Kasumi-1 (cell line): ENCODE measurements around the gene NPB.

Experiments
- DNase-seq, 2 experiments: peaks; one replicate each; lab custom pipeline; 2025; lab: John Stamatoyannopoulos, UW

NPB gene

DNA sequence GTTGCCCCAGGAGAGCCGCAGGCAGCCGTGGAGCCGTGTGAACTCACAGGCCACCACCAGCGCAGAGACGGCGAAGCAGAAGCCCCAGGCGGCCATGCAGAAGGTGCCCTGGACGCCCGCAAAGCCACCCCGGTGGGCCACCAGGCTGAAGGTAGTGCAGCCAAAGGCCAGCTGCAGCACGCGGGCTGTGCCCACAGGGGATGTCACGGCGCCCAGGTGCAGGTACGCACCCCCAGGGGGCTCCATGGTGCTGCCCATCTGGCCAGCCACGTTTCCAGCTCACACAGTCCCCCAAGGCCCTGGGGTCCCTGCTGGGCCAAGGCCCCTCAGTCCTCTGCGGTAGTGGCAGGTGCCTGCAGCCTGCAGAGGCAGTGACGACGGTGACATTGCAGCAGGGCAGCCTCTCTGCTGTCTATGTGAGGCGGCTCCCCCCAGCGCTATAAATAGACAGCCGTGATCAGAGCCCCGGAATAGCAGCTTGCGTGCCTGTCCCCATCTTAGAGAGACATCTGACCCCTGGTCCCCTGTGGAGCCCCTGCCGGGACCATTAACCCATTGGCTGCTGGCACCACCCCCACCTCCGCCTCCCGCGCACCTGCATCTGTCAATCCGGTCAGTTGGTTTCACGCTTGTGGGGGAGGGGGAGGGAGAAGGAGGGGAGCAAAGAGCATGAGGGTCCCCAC lies 39.6 kb downstream of the NPB start:
- no peak for DNase-seq

DNA sequence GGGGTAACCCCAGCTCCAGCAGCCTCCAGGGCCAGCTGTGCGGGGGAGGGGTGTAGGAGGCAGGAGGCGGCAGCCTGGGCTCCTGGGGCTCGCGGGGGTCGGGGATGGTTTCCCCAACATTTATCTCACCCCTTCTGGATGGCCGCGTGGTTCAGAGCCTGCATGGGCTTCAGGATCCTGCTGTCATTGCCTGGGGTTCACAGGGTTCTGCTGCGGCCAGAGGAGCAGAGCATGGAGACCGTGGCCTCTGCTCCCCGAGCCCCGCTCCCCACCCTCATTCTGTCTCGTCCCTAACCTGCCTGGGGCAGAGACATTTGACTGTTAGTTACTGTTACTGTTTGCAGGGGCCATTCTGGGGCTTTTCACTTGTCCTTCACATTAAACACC lies 40.1 kb downstream of the NPB start:
- no peak for DNase-seq

DNA sequence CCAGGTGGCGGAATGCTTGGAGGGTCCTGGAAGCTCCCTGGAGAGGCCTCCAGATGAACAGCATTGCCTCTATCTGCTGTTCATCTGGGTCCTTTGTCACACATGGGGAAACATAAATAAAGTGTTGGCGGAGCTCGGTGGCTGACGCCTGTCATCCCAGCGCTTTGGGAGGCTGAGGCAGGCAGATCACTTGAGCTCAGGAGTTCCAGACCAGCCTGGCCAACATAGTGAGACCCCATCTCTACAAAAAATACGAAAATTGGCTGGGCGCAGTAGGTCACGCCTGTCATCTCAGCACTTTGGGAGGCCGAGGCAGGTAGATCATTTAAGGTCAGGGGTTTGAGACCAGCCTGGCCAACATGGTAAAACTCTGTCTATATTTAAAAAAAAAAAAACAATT lies 42.8 kb downstream of the NPB start:
- DNase-seq = no peak

DNA sequence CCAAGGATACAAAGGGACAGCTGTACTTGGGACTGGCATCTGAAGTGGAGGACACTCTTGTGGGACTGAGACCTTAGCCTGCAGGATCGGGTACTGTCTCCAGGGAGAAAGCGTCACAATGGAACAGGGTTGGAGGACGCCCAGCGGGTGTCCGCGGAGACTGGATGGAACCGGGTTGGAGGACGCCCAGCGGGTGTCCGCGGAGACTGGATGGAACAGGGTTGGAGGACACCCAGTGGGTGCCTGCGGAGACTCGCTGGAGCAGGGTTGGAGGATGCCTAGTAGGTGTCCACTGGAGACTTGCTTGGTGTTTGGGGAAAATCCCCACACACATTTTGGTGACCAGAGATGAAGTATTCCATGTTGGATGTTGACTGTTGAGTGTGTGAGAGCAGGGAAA lies 45.2 kb downstream of the NPB start, which contains the start of gene MYADML2:
MYADML2 (minus strand) TSS at position 45 of the 400 bp plus-strand sequence. CDS start 5,492 bp downstream, outside the sequence.
- DNase-seq = no peak

DNA sequence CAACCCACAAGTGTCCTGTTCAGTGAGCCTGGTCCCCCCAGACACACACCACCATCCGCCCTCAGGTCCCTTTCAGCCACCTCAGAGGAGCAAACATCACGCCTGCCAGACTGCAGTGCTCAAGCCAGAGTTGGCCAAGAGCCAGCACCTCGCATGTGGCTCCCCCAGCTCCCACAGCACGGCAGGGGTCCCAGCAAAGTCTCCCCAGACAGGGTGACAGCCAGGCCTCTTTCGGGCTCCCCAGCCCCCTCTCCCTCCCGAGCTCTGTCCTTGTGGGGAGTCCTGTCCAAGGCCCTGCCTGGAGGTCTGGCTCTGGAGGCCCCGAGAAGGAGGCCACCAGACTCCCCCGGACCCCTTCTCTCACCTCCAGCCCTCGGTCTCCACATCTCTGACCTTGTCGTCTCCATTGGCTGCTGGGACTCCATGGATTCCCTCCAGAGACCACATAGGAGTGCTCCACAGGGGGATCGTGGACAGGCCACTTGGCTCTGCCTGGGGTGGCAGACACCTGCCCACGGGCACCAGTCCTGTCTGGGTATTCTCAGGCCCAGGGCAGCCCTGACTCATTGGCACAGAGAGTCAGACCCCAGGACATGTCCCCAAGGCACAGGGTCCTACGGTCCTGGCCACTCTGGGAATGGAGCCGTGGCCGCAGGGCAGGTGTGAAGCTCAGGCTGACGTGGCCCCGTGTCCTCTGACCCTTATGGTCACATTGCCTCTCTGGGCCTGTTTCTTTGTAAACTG lies 46.8 kb downstream of the NPB start:
- DNase-seq = no peak

DNA sequence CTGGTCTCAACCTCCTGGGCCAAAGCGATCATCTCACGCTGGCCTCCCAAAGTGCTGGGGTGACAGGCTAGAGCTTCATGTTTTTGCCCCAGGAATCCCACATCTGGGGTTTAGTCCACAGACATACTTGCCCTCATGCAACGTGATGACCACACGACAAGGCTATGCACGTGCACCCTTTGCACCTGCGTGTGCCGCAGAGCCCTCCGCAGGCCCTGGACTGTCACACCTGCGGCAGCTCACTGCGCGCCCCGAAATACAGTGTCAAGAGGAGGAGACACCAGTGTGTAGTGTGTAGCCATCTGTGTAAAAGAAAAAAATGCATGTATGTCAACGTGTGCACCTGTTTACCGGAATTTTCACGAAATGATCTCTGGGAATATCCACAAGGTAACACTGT lies 48.5 kb downstream of the NPB start:
- DNase-seq = no peak

DNA sequence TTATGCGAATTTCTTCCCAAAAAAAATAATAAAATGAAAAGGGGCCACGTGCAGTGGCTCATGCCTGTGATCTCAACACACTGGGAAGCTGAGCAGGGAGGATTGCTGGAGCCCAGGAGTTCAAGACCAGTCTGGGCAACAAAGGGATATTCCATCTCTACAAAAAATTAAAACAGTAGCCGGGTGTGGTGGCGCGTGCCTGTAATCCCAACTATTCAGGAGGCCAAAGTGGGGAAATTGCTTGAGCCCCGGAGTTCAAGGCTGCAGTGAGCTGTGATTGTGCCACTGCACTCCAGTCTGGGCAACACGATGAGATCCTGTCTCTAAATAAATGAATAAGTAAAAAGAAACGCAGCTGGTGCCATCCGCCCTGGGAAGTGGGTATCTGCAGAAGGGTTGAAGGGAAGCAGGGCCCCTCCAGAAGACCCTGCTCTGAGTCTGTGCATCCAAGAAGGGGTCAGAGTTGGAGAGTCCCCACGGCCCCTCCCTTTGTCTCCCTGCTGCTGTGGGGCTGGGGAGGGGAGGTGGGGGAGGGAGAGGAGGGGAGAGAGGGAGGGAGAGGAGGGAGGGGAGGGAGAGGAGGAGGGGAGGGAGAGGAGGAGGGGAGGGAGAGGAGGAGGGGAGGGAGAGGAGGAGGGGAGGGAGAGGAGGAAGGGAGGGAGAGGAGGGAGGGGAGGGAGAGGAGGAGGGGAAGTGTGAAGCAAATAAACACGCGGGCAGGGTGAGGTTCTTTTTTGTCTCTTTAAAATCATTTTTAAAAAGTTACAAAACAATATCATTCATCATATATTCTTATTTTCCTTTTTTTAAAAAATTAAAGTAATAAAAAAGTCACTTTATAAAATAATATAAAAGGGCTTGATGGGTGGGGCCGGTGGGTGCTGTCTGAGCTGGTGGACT lies 50.0 kb downstream of the NPB start:
- DNase-seq = no peak
